Erythroblast (primary cell): Measurements from ENCODE around the gene HLCS.

Experiments used
- DNase-seq, 2 experiments: peaks; one replicate each; lab custom pipeline; 2025; lab: John Stamatoyannopoulos, UW
- GATA1 ChIP-seq: IDR thresholded peaks from 2 replicates; pipeline ENCODE4 v1.6.1; 2011; ENCODE audit warnings: low read depth, mild to moderate bottlenecking, control low read depth, low read length, moderate library complexity
- POLR2A ChIP-seq: IDR thresholded peaks from 2 replicates; pipeline ENCODE4 v1.6.1; 2011; ENCODE audit warnings: mild to moderate bottlenecking, low read length

The HLCS gene

DNA sequence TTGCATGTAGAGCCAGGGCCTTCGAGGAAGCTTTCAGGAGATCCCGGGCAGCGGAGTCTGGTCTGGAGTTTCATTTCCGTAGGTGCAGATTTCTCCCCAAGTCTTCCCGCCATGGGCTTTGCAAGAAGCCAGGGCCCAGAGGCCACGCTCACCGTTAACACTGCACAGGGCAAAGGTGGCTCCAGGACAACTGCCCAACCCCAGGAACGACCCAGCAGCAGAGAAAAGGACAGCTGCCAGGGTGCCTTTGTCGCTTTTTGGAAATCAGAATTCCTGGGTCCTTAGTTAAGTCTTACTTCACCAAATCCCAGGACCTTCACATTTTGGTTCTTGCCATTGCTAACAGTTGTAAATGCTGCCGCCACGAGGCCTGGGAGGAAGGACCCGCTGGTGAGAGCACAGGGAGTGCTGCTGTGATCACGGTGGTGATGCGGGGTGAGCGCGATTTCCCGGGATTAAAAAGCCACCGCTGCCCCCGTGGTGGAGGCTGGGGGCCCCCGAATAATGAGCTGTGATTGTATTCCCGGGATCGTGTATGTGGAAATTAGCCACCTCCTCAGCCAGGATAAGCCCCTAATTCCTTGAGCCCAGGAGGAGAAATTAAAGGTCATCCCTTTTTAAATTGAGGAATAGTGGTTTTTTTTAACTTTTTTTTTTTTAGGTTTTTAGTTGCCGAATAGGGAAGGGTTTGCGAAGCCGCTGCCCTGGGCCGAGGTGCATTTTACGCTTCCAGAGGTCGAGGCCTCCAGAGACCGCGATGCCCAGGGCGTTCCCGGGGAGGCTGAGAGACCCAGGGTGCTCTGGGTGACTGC lies 259.3 kb downstream of the HLCS start:
- DNase-seq = no peak
- TF ChIP-seq POLR2A = no peak
- TF ChIP-seq GATA1 = no peak

DNA sequence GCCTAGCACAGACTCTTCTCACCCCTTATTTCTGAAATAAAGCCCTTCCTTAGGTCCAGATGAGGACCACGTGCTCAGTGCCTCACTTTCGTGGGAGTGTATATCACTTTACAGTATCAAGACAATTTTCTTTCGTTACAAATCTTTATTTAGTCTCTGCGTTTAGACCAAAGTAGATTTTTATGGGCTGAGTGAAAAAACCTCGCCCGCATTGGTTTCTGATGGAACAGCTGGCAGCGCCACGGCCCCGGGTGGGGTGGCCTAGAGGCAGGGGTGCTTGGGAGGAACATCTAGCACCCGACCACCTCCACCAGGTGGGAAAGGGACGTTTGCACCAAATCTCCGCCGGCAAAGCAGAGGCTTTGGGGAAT lies 260.0 kb downstream of the HLCS start:
- TF ChIP-seq POLR2A = no peak
- TF ChIP-seq GATA1 = no peak
- DNase-seq = no peak

DNA sequence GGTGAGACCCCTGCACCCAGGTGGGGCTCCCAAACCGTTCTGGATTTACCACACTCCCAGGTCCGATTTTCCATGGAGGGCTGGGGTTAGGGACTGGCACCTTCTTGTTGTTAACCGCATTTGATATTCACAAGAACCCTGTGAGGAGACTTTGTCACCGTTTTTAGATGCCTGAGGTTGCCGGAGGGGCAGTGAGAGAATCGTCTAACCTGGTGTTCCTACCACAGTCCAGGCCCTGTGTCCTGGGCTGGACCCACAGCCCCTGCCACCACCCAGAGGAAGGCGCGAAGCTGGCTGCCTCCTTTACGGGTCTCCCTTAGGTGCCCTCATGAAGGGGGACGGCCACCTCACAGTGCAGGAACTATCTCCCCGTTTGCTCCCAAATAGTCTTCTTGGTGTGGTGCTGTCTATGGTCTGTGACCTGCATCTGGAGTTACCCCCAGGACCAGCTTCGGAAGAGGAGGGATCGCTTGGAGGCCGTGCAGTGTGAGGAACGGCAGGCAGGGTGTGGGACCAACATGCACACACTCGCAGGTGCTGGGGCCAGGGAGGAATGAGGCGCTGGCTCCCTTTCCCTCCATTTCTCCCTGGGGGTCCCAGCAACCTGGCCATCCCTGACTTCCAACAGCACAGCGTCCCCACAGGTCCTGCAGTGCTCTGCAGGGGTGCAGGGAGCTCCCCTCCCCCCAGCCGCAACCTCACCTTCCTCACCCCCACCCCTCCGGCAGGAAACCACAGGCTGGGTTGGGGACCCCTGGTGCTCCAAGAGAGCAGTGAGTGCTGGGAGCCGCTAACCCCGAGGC lies 260.6 kb downstream of the HLCS start:
- TF ChIP-seq POLR2A (no peak), GATA1 (no peak)

DNA sequence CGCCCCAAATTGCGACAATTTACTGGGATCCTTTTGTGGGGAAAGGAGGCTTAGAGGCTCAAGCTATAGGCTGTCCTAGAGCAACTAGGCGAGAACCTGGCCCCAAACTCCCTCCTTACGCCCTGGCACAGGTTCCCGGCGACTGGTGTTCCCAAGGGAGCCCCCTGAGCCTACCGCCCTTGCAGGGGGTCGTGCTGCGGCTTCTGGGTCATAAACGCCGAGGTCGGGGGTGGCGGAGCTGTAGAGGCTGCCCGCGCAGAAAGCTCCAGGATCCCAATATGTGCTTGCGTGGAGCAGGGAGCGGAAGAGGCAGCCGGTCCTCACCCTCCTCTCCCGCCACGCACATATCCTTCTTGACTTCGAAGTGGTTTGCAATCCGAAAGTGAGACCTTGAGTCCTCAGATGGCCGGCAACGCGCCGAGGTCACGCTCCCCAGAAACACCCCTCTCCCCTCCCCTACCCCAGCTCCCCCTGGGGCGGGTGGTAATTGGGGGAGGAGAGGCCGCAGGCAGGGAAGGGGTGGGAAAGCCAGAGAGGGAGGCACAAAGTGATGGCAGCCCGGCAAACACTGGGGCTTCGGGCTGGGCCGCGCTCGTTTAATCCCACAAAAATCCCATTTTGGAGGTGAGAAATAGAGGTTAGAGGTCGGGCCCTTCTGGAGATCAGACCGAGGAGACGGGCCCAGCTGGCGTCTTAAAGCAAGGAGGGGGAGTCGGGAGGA lies 261.4 kb downstream of the HLCS start:
- DNase-seq = no peak
- TF ChIP-seq POLR2A (no peak), GATA1 (no peak)

More for the DNA sequence above, 260.6 kb downstream of the HLCS start:
- DNase-seq = no peak

DNA sequence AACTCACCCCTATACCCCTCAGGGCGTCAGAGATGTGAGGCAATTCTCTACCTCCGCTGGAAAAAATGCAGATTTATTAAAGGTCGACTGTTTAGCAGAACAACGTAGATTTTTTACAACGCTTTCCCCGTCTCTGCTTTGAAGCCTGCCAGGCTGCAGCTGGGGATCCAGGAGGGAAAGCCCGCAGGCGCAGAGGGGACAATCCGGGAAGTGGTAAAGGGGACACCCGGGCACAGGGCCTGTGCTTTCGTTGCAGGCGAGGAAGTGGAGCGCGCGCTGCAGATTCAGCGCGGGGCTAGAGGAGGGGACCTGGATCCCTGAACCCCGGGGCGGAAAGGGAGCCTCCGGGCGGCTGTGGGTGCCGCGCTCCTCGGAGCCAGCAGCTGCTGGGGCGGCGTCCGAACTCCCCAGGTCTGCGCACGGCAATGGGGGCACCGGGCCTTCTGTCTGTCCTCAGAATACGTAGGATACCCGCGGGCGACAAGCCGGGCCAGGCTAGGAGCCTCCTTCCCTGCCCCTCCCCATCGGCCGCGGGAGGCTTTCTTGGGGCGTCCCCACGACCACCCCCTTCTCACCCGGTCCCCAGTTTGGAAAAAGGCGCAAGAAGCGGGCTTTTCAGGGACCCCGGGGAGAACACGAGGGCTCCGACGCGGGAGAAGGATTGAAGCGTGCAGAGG lies 262.1 kb downstream of the HLCS start:
- DNase-seq = no peak
- no peak for TF ChIP-seq GATA1
- TF ChIP-seq POLR2A = no peak

DNA sequence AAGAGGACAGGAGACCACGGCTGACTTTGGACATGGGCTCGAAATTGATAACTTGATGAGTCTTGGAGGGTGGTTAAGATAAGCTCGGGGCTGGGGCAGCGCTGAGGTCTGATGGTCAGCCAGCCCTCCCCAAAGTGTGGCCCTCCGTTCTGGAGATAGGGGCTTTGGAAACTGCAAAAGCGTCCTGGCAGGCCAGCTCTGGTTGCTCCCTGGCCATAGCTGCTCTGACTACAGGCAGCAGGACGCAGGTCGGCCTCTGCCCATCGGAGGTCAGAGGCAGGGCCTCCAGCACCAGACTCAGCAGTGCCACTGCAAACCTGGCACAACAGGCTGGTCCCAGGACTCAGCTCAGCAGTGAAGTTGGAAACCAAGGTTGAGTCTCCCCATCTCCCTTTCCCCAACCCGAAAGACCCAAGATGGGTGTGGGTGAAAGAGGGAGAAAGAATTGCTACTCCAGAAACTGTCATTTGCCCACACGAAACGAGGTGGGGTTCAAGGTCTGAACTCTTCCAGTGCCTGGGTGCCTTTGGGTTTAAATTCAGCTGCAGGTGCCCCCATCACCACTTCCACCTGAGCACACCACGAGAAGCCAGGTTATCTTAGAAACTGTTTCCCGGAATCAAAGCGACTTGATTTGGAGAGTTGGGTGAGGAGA lies 262.7 kb downstream of the HLCS start:
- no peak for DNase-seq
- TF ChIP-seq GATA1 = no peak
- no peak for TF ChIP-seq POLR2A

DNA sequence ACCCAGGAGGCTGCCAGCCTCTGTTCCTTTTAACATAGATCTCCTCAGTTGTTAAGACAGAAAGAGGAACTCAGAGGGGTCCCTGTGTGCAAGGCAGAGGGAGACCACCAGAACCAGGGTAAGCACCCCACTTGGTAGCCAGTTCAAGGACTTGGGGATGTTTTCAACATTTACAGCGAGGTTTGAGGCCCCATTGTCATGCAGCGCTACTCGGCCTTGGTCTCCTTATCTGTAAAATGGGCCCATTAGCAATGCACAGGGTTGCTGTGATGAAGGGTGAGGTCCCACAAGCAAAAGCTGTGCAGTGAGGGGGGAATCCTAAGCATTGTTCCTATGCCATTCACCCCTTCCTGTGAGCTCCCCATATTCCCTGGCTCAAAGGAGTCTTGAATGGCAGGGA lies 263.3 kb downstream of the HLCS start:
- TF ChIP-seq GATA1 = no peak
- no peak for TF ChIP-seq POLR2A
- DNase-seq = no peak

DNA sequence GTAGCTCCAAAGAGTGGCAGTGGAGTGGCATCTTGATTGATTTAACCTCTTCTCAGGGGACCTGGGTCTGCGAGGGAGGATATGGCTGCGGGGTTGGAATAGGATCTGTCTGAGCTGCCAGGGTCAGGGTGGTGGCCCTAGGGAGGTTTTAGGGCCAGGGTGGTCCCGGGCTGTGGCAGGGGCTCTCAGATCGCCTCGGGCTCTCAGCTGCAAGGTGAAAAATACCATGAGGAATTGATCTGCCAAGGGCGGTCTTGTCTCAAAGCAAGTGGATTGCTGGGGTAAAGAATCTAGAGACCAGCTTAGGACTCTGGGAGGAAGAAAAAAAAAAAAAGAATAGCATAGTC lies 263.9 kb downstream of the HLCS start:
- DNase-seq = no peak
- TF ChIP-seq GATA1 (no peak), POLR2A (no peak)

DNA sequence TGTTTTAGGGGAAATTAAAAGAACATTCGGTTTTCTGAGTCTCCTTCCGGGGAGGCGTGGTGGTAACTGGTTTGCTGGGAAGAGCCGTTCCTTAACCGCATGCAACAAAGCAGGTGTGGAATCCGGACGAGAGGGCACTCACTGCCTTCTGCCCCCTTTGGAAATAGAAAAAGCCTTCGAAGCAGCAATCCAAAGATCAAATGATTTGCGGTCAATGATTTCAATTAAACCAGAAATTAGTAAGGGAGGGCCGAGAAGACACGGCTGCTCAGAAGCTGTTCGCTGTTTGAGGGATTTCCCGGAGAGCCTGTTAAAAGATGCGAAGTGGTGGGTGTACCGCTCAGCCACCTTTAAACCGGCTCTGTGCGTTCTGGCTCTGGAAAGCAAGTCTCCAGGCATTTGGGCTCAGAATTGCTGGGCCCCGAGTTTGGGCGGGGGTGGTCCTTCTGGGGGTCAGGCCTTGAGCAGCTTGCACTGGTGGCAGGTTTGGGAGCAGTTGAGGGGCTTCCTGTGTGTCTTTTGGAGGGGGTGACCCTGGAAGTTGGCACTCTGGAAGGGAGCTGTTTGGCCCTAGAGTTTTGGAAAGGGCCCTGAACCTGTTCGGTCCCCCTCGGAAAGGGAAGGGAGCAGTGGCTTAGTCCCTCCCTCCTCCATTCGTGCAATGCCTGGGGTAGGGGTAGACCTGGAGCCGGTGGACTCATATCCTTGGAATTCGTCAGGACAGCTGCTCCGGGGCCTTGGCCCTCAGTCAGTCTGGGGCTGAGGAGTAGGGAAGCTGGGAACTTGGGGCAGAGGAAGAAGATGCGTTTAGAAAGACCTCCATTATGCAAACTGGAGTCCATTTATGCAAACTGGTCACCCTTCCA lies 264.5 kb downstream of the HLCS start:
- DNase-seq = no peak
- TF ChIP-seq GATA1 = no peak

DNA sequence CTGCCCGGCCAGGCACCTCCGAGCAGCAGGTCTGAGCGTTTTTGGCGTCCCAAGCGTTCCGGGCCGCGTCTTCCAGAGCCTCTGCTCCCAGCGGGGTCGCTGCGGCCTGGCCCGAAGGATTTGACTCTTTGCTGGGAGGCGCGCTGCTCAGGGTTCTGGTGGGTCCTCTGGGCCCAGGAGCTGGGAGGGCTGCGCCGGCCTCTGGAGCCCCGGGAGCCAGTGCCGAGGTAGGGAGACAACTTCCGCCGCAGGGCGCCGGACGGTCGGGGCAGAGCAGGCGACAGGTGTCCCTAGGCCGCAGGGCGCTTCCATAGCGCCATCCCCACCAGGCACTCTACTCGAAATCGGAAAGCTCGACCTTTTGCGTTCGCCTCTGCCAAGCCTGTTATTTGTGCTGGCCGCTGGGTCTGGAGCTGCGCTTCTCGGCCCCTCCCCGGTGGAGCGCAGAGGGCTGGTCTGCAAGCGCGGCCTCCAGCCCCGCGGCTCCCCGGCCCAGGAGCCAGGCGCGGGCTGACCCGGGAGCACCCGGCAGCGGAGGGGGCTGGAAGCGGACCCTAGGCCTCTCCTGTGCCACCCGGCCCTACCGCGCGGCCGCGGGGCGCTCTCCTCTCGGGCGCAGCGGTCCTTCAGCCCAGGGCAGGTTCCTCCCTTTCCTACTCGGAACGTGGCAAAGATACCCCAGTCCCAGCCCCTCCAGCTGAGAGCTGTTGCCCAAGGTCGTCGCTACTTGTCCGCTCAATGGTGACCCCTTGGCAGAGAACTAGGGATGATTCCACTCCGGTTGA lies 265.3 kb downstream of the HLCS start:
- TF ChIP-seq POLR2A (no peak), GATA1 (no peak)
- no peak for DNase-seq
